ENCODE measurements around the gene FREM2.

DNA sequence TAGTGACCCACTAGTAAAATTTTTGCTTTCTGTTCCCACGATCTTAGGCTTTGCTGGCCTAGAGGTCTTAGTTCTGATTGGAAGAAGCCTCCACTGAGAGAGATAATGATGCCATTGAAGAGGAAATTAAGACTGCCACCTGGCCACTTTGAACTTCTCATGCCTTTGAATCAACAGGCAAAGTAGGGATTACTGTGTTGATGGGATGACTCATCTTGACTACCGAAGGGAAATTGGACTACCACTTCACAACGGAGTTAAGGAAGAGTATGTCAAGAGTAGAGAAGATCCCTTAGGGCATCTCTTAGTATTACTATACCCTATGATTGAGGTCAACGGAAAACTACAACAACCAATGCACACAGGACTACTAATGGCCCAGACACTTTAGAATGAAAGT lies 12.7 kb upstream of the FREM2 start:
- no peak for TF ChIP-seq CTCF (conservative IDR thresholded peaks at IDR 0.05; ENCODE audit: low read length)
- no peak for TF ChIP-seq EZH2phosphoT487 (IDR thresholded peaks at IDR 0.05; ENCODE audit: borderline replicate concordance, low read depth, low read length)

Data from OCI-LY7 (cell line).